ENCODE results near the gene APCDD1L.

DNA sequence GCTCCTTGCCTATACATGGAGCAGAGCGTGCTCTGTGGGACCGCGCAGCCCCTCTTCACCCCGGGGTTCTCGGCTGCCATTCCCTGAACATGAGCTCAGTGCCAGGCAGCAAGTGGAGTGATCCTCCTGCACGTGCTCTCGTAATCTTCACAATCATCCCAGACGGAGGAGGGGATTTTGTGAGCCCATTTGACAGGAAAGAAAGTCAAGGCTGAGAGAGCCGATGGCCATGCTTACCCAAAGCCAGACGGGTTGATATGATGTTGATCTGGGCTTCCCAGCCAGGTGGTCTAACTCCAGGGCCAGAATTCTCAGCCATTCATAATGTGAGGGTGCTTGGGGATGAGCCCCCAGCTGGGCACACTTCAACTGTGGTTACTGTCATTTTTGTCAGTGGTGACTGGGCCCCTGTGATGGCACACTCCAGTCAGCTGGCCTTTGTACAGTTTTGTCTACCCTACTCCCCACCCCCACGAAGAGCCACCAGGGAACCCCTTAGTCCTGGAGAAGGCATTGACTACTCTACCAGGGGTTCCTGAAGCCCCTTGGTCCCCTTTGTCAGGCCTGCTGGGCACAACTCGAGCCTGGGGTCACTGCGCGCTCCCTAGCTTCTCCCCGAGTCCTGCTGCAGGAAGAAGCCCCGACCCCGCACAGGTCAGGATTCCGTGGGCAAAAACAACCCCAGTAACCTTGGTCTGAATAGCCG lies 1.5 kb downstream of the APCDD1L start:
- no peak for TF ChIP-seq RAD21 (IDR thresholded peaks at IDR 0.05; ENCODE audit: low read length)
- TF ChIP-seq, protein P1, sequence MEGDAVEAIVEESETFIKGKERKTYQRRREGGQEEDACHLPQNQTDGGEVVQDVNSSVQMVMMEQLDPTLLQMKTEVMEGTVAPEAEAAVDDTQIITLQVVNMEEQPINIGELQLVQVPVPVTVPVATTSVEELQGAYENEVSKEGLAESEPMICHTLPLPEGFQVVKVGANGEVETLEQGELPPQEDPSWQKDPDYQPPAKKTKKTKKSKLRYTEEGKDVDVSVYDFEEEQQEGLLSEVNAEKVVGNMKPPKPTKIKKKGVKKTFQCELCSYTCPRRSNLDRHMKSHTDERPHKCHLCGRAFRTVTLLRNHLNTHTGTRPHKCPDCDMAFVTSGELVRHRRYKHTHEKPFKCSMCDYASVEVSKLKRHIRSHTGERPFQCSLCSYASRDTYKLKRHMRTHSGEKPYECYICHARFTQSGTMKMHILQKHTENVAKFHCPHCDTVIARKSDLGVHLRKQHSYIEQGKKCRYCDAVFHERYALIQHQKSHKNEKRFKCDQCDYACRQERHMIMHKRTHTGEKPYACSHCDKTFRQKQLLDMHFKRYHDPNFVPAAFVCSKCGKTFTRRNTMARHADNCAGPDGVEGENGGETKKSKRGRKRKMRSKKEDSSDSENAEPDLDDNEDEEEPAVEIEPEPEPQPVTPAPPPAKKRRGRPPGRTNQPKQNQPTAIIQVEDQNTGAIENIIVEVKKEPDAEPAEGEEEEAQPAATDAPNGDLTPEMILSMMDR (IDR thresholded peaks at IDR 0.05), result no peak
- TF ChIP-seq TAF1 (IDR thresholded peaks at IDR 0.05; ENCODE audit: borderline replicate concordance, low read depth, low read length), result no peak
- TF ChIP-seq, protein P2, sequence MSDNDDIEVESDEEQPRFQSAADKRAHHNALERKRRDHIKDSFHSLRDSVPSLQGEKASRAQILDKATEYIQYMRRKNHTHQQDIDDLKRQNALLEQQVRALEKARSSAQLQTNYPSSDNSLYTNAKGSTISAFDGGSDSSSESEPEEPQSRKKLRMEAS (IDR thresholded peaks at IDR 0.05; ENCODE audit: low read depth), result no peak
